ENCODE data around the gene CTDP1.

CTDP1 gene

GRCh38 chr18:79782566-79783308 lies 103.1 kb downstream of the CTDP1 start:
- no peak overlapping the region for H2AFZ ChIP-seq (ENCODE audit: low read length)
- H3K27ac ChIP-seq (ENCODE audit: low read length) = no peak overlapping the region
- no peaks in the 10 kb centered on the region for H3K9me2 ChIP-seq (replicated peaks; ENCODE audit: insufficient read depth, low read length)
- no peak for DNase-seq
- H4K20me1 ChIP-seq (ENCODE audit: insufficient read depth, low read length) = no peaks in the 10 kb centered on the region
- no peaks in the 10 kb centered on the region for H3K36me3 ChIP-seq (replicated peaks; ENCODE audit: insufficient read depth, low read length)
- no peaks in the 10 kb centered on the region for H3K4me1 ChIP-seq (ENCODE audit: low read length)
- H3K4me2 ChIP-seq (ENCODE audit: low read depth, low read length) = no peak overlapping the region
- H3F3A ChIP-seq (ENCODE audit: insufficient read depth, low read length) = no peaks in the 10 kb centered on the region
- no peaks in the 10 kb centered on the region for H3K27me3 ChIP-seq (replicated peaks; ENCODE audit: insufficient read depth, low read length)
- no peak for TF ChIP-seq EZH2 (optimal IDR thresholded peaks at IDR 0.05; ENCODE audit: low read depth, low read length)
- no peak for TF ChIP-seq EZH2phosphoT487 (IDR thresholded peaks at IDR 0.05; ENCODE audit: low read length)
- no peak overlapping the region for H3K4me3 ChIP-seq (ENCODE audit: low read length)
- H3K79me2 ChIP-seq (ENCODE audit: low read length) = no peaks in the 10 kb centered on the region
- H3K9me3 ChIP-seq (replicated peaks; ENCODE audit: insufficient read depth, low read length) = no peaks in the 10 kb centered on the region
- no peak overlapping the region for H3K9ac ChIP-seq (ENCODE audit: low read length)

DNA sequence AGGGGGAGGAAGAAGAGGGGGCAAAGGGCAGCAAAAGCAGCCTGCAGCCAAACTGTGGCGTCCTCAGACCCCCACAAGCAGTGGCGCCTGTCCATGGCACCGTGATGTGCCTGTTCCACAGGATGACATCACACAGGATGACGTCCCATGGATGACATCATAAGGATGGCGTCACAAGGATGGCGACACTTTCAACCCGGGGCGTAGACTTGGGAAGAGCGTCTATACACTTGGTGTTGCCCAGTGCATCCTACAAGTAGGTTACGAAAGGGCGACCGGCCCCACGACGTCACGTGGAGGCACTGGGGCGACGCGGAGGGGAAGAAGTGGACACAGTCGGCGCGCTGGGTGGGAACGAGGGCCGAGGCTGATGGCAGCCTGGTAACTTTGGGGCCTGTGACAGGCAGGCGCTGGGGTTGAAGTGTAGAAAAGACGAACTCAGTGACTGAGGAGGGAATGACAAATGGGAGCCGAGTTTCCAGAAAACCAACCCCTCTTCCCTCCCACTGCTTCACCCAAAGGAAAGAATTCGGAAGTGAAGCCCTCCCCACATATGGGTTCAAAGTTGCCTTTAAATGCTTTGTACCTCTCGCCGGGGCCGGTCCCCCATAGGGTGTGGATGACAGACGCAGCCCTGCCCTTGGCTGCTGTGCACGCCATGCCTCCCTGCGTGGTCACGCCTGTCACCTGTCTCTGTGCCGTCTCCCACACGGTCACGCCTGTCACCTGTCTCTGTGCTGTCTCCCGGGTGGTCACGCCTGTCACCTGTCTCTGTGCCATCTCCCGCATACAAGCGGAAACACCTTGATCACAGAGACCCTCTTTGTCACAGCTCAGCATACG lies 104.7 kb downstream of the CTDP1 start:
- Histone ChIP-seq H3F3A (ENCODE audit: insufficient read depth, low read length) (no peaks in the 10 kb centered on the region), H3K27ac (ENCODE audit: low read length) (no peak overlapping the region), H3K9me2 (replicated peaks; ENCODE audit: insufficient read depth, low read length) (no peaks in the 10 kb centered on the region), H3K9ac (ENCODE audit: low read length) (no peak overlapping the region), H3K4me3 (ENCODE audit: low read length) (no peak overlapping the region), H2AFZ (ENCODE audit: low read length) (no peak overlapping the region), H3K27me3 (replicated peaks; ENCODE audit: insufficient read depth, low read length) (no peaks in the 10 kb centered on the region), H4K20me1 (ENCODE audit: insufficient read depth, low read length) (no peaks in the 10 kb centered on the region), H3K79me2 (ENCODE audit: low read length) (no peaks in the 10 kb centered on the region), H3K4me2 (ENCODE audit: low read depth, low read length) (no peak overlapping the region), H3K36me3 (replicated peaks; ENCODE audit: insufficient read depth, low read length) (no peaks in the 10 kb centered on the region), H3K4me1 (ENCODE audit: low read length) (no peaks in the 10 kb centered on the region), H3K9me3 (replicated peaks; ENCODE audit: insufficient read depth, low read length) (no peaks in the 10 kb centered on the region)
- TF ChIP-seq CTCF (IDR thresholded peaks at IDR 0.05; ENCODE audit: low read length) (no peak), EZH2phosphoT487 (IDR thresholded peaks at IDR 0.05; ENCODE audit: low read length) (no peak), EZH2 (optimal IDR thresholded peaks at IDR 0.05; ENCODE audit: low read depth, low read length) (no peak)
- DNase-seq = no peak

DNA sequence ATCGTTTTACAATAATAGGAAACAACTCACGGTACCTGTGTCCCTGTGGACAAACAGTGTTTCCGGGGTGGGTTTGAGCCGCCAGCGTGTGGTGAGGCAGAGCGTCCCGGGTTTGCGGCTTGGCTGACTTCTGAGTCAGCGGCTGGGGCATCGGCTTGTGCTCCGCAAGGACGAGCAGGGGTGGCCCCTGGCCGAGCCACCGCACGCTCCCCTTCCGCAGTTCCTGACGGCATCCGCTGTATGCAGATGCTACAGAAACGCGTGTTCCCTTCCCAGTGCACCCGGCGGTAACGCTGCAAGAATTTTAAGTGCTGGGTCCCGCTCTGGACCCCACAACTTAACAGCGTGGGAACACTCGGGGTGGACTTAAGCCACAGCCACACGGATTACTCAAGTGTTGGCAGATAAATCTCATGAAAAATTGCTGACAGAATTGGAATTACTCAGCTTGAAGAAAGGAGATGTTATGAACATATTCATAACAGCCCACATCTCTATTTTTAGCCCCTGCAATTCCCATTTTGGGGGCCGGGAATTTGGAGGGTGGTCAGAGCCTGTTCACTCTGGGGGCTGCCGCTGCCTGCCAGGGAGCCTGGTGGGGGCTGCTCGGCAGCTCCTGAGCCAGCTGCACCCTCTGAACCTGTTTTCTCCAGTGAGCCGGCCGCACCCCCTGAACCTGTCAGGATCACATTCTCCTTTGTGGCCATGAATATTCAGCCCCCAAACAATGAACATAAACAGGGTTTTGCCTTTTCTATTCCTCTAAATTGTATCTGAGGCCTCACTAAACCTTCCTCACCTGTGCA lies 105.6 kb downstream of the CTDP1 start:
- H3K79me2 ChIP-seq (ENCODE audit: low read length) = no peaks in the 10 kb centered on the region
- H3K9me2 ChIP-seq (replicated peaks; ENCODE audit: insufficient read depth, low read length) = no peaks in the 10 kb centered on the region
- H3K9me3 ChIP-seq (replicated peaks; ENCODE audit: insufficient read depth, low read length) = no peaks in the 10 kb centered on the region
- no peak overlapping the region for H3K9ac ChIP-seq (ENCODE audit: low read length)
- H3K4me2 ChIP-seq (ENCODE audit: low read depth, low read length) = no peak overlapping the region
- H3K4me1 ChIP-seq (ENCODE audit: low read length) = no peaks in the 10 kb centered on the region
- no peak overlapping the region for H3K27ac ChIP-seq (ENCODE audit: low read length)
- DNase-seq = no peak
- H3F3A ChIP-seq (ENCODE audit: insufficient read depth, low read length) = no peaks in the 10 kb centered on the region
- no peak overlapping the region for H2AFZ ChIP-seq (ENCODE audit: low read length)
- no peak overlapping the region for H3K4me3 ChIP-seq (ENCODE audit: low read length)
- H4K20me1 ChIP-seq (ENCODE audit: insufficient read depth, low read length) = no peaks in the 10 kb centered on the region
- H3K27me3 ChIP-seq (replicated peaks; ENCODE audit: insufficient read depth, low read length) = no peaks in the 10 kb centered on the region
- TF ChIP-seq CTCF (IDR thresholded peaks at IDR 0.05; ENCODE audit: low read length) = no peak
- TF ChIP-seq EZH2phosphoT487 (IDR thresholded peaks at IDR 0.05; ENCODE audit: low read length) = no peak
- no peak for TF ChIP-seq EZH2 (optimal IDR thresholded peaks at IDR 0.05; ENCODE audit: low read depth, low read length)
- no peaks in the 10 kb centered on the region for H3K36me3 ChIP-seq (replicated peaks; ENCODE audit: insufficient read depth, low read length)

All from MM.1S (cell line).